Panc1 (cell line): ENCODE results near the gene ANKRD18A. TPM values are rescaled to one million over a fixed set of nuclear protein-coding genes. Genes with fewer than 3 reads are reported as not detected.

Experiments used
- ATAC-seq: fragments of 200-7000 bp; cut with Tn5 transposase; 2 replicates; pipeline ENCODE4 v1.9.1; 2020; ENCODE audit warnings: mild to moderate bottlenecking, moderate library complexity
- BruUV-seq: library from RNA; stranded (reverse); fragments of 400-500 nt; replicated peaks from 2 replicates; lab custom pipeline; 2021; lab: Mats Ljungman, UMichigan
- CTCF ChIA-PET: fragments of 300-600 bp; sonication (Branson Sonifier 250); formaldehyde crosslinking; loops from one replicate; lab custom pipeline; 2022; ENCODE audit warnings: antibody characterized with exemption; lab: Charles Lee
- POLR2A ChIA-PET: fragments of 300-600 bp; sonication (Branson Sonifier 250); formaldehyde crosslinking; loops from one replicate; lab custom pipeline; 2022; ENCODE audit warnings: antibody characterized with exemption; lab: Charles Lee
- DNase-seq: peaks from one replicate; pipeline ENCODE4 v3.0.0-alpha.2; 2010; ENCODE audit warnings: low read depth, low spot score
- H3K27ac ChIP-seq: 2 replicates; pipeline ENCODE4 v1.5.1; 2011; ENCODE audit warnings: mild to moderate bottlenecking, low read length, inconsistent platforms
- H3K27me3 ChIP-seq: fragments of 200-500 bp; sonication (Bioruptor generic); 2 replicates; pipeline ENCODE4 v1.6.0; 2014; ENCODE audit warnings: low read length, inconsistent platforms; ENCODE audit not compliant: control insufficient read depth, insufficient read depth
- H3K36me3 ChIP-seq: fragments of 200-500 bp; sonication (Bioruptor generic); 2 replicates; pipeline ENCODE4 v1.5.1; 2014; ENCODE audit warnings: inconsistent platforms, mild to moderate bottlenecking, low read length, moderate library complexity; ENCODE audit not compliant: control insufficient read depth, insufficient read depth
- H3K4me1 ChIP-seq: 2 replicates; pipeline ENCODE4 v1.5.1; 2011; ENCODE audit warnings: inconsistent platforms, mild to moderate bottlenecking, low read length, moderate library complexity; ENCODE audit not compliant: control insufficient read depth, insufficient read depth
- H3K4me3 ChIP-seq, 2 experiments: 2 replicates each; pipeline ENCODE4 v1.5.1; 2011 to 2012; ENCODE audit warnings: low read depth in 2 of 2, low read length in 2 of 2, mild to moderate bottlenecking in 2 of 2, inconsistent platforms in 1 of 2, moderate library complexity in 1 of 2
- H3K9me3 ChIP-seq: fragments of 200-500 bp; sonication (Bioruptor generic); 2 replicates; pipeline ENCODE4 v1.5.1; 2014; ENCODE audit warnings: low read depth, mild to moderate bottlenecking, inconsistent platforms, low read length, moderate library complexity; ENCODE audit not compliant: control insufficient read depth, insufficient read depth
- CTCF ChIP-seq: fragments of 450-650 bp; IDR thresholded peaks from 2 replicates; pipeline ENCODE4 v1.5.1; 2017; ENCODE audit warnings: mild to moderate bottlenecking
- POLR2AphosphoS5 ChIP-seq: IDR thresholded peaks from 2 replicates; pipeline ENCODE4 v1.6.1; 2012; ENCODE audit warnings: mild to moderate bottlenecking, low read depth, low read length, moderate library complexity
- REST ChIP-seq, 2 experiments: IDR thresholded peaks; 2 replicates each; pipeline ENCODE4 v1.6.1; 2011 to 2012; ENCODE audit warnings: low read depth in 2 of 2, control low read depth in 1 of 2, low read length in 1 of 2, mild to moderate bottlenecking in 1 of 2, moderate library complexity in 1 of 2; ENCODE audit not compliant: insufficient read depth in 1 of 2
- SIN3A ChIP-seq: IDR thresholded peaks from 2 replicates; pipeline ENCODE4 v1.6.1; 2012; ENCODE audit warnings: low read depth, mild to moderate bottlenecking, low read length, moderate library complexity, borderline replicate concordance; ENCODE audit not compliant: insufficient read depth
- TCF7L2 ChIP-seq: IDR thresholded peaks from 2 replicates; pipeline ENCODE4 v1.6.1; 2011; ENCODE audit warnings: mild to moderate bottlenecking, low read depth, low read length, inconsistent platforms
- in situ Hi-C: cut with HindIII; loops from 2 replicates; pipeline ENCODE4 v1.10.0; 2016; ENCODE audit warnings: low sequenced_read_pairs, low pct_unique_long_range_greater_than_20kb
- intact Hi-C: fragments of 100-400 bp; cut with micrococcal nuclease; formaldehyde crosslinking; loops from one replicate; pipeline ENCODE4 v1.10.0; 2022; ENCODE audit not compliant: unreplicated experiment
- total RNA-seq: library from RNA; stranded (reverse); gene quantifications from one replicate; pipeline ENCODE4 v1.2.1, GENCODE V29; 2021; ENCODE audit not compliant: unreplicated experiment

ANKRD18A gene
- total RNA-seq, 1 experiment from 2014 or later, result 9.6 TPM

- no peaks in the 10 kb centered on the region for H3K9me3 ChIP-seq
- in situ Hi-C loops (no loop called here), intact Hi-C loops (loop anchor here (10.0 kb wide), 1 partner anchor 62 kb away; no protein-coding TSS in a partner anchor)
- no peaks in the 10 kb centered on the region; the same call in 1 of the 2 replicates for H3K4me1 ChIP-seq
- ChIA-PET CTCF (interaction anchor here (1.3 kb wide), 1 partner anchor 29 kb away, joined by 5 read pairs; no protein-coding TSS in a partner anchor), POLR2A (no interaction called here)
- no peak for TF ChIP-seq SIN3A
- TF ChIP-seq CTCF, result peak; percentile 34
- no peak overlapping the region for H3K4me3 ChIP-seq
- no peak overlapping the region for H3K27ac ChIP-seq
- no peak for DNase-seq
- no TSS peak for BruUV-seq
- H3K27me3 ChIP-seq, result no peaks in the 10 kb centered on the region
- H3K36me3 ChIP-seq, result no peaks in the 10 kb centered on the region
- ATAC-seq, result peak; percentile 36; the same call in 1 of the 2 replicates
Observed at GRCh38 chr9:38642951-38643814, 22.8 kb upstream of the ANKRD18A start.

GRCh38 chr9:38641985-38642864, 21.8 kb upstream of the ANKRD18A start:
- intact Hi-C loops, result loop anchor here (10.0 kb wide), 1 partner anchor 63 kb away; no protein-coding TSS in a partner anchor
- ChIA-PET CTCF (interaction anchor here (1.3 kb wide), 2 partner anchors 30 to 65 kb away, joined by 4 to 5 read pairs; no protein-coding TSS in a partner anchor), POLR2A (no interaction called here)
- DNase-seq (no peak), ATAC-seq (peak; percentile 88; the same call in 1 of the 2 replicates)
- H3K36me3 ChIP-seq, result no peaks in the 10 kb centered on the region
- H3K27ac ChIP-seq, result no peak overlapping the region
- no peak for TF ChIP-seq TCF7L2
- peak; percentile 70 for TF ChIP-seq CTCF
- BruUV-seq, result no TSS peak
- H3K4me3 ChIP-seq, result no peak overlapping the region
- H3K27me3 ChIP-seq, result no peaks in the 10 kb centered on the region
- H3K9me3 ChIP-seq, result no peaks in the 10 kb centered on the region
- in situ Hi-C loops, result no loop called here
- no peaks in the 10 kb centered on the region; the same call in 1 of the 2 replicates for H3K4me1 ChIP-seq

GRCh38 chr9:38641142-38641541, 20.7 kb upstream of the ANKRD18A start:
- Histone ChIP-seq H3K27ac (no peak overlapping the region), H3K4me3 (no peak overlapping the region), H3K27me3 (no peaks in the 10 kb centered on the region), H3K4me1 (no peaks in the 10 kb centered on the region; the same call in 1 of the 2 replicates), H3K9me3 (no peaks in the 10 kb centered on the region), H3K36me3 (no peaks in the 10 kb centered on the region)
- in situ Hi-C loops, result no loop called here
- POLR2A ChIA-PET, result no interaction called here
- intact Hi-C loops, result loop anchor here (10.0 kb wide), 1 partner anchor 64 kb away; no protein-coding TSS in a partner anchor
- TF ChIP-seq REST (IDR thresholded peaks at IDR 0.05; ENCODE audit: insufficient read depth in 1 of 2, low read depth in 2 of 2, low read length in 1 of 2) (no peak), POLR2AphosphoS5 (no peak), TCF7L2 (no peak), CTCF (no peak), SIN3A (no peak)
- CTCF ChIA-PET, result interaction anchor here (1.3 kb wide), 1 partner anchor 66 kb away, joined by 4 read pairs; no protein-coding TSS in a partner anchor
- ATAC-seq, result no peak
- BruUV-seq, result no TSS peak
- no peak for DNase-seq
